IgD-negative memory B cell (primary cell): ENCODE measurements around the gene CLDN16. TPM values are rescaled to one million over a fixed set of nuclear protein-coding genes. Genes with fewer than 3 reads are reported as not detected.

Experiments
- H3K27ac Mint-ChIP-seq, 3 donors: one replicate each; pipeline ENCODE4 v1.8.0; 2020 to 2022; ENCODE audit warnings: mild to moderate bottlenecking in 3 of 3, mixed read lengths in 3 of 3, moderate library complexity in 1 of 3
- H3K27me3 Mint-ChIP-seq: one replicate; pipeline ENCODE4 v1.8.0; 2021; ENCODE audit warnings: mixed read lengths
- H3K36me3 Mint-ChIP-seq: one replicate; pipeline ENCODE4 v1.8.0; 2020; ENCODE audit warnings: mild to moderate bottlenecking, mixed read lengths
- H3K4me1 Mint-ChIP-seq, 3 donors: one replicate each; pipeline ENCODE4 v1.8.0; 2020 to 2022; ENCODE audit warnings: mixed read lengths in 3 of 3, mild to moderate bottlenecking in 1 of 3
- H3K4me3 Mint-ChIP-seq, 4 donors: one replicate each; pipeline ENCODE4 v1.8.0; 2020 to 2022; ENCODE audit warnings: mild to moderate bottlenecking in 4 of 4, mixed read lengths in 4 of 4, moderate library complexity in 3 of 4
- H3K9me3 Mint-ChIP-seq, 3 donors: one replicate each; pipeline ENCODE4 v1.8.0; 2020 to 2021; ENCODE audit warnings: mixed read lengths in 3 of 3, mild to moderate bottlenecking in 1 of 3
- polyA plus RNA-seq: library from polyadenylated mRNA; unstranded; fragments of 300-500 nt; fragmentation: Illumina TruSeq; gene quantifications from one replicate; pipeline ENCODE4 v1.2.3, GENCODE V29; 2021

CLDN16 gene
- polyA plus RNA-seq, 1 donor from 2014 or later = not detected

GRCh38 chr3:190399677-190400076 lies 11.7 kb downstream of the CLDN16 start:
- Mint-ChIP-seq H3K4me1 (no peaks in the 10 kb centered on the region), H3K27me3 (no peaks in the 10 kb centered on the region), H3K36me3 (no peaks in the 10 kb centered on the region), H3K27ac (no peak overlapping the region), H3K9me3 (no peaks in the 10 kb centered on the region), H3K4me3 (no peak overlapping the region)

GRCh38 chr3:190401963-190402362 lies 14.0 kb downstream of the CLDN16 start:
- no peaks in the 10 kb centered on the region for H3K27me3 Mint-ChIP-seq
- no peaks in the 10 kb centered on the region for H3K4me1 Mint-ChIP-seq
- H3K9me3 Mint-ChIP-seq = peaks cover 0 to 1% (median 0%) of the 10 kb centered on the region in 3 donors
- H3K4me3 Mint-ChIP-seq = no peak overlapping the region
- no peak overlapping the region for H3K27ac Mint-ChIP-seq
- H3K36me3 Mint-ChIP-seq = no peaks in the 10 kb centered on the region

- no peaks in the 10 kb centered on the region for H3K27me3 Mint-ChIP-seq
- H3K4me1 Mint-ChIP-seq = no peaks in the 10 kb centered on the region
- no peak overlapping the region for H3K4me3 Mint-ChIP-seq
- no peaks in the 10 kb centered on the region for H3K36me3 Mint-ChIP-seq
- no peak overlapping the region for H3K27ac Mint-ChIP-seq
- peaks cover 0 to 1% (median 0%) of the 10 kb centered on the region in 3 donors for H3K9me3 Mint-ChIP-seq
Observed at GRCh38 chr3:190404715-190405114, 16.8 kb downstream of the CLDN16 start.

GRCh38 chr3:190414297-190414696 lies 26.3 kb downstream of the CLDN16 start:
- Mint-ChIP-seq H3K27me3 (no peaks in the 10 kb centered on the region), H3K4me1 (no peaks in the 10 kb centered on the region), H3K36me3 (peaks cover 3% of the 10 kb centered on the region), H3K9me3 (peaks cover 3 to 13% (median 8%) of the 10 kb centered on the region in 3 donors), H3K27ac (no peak overlapping the region), H3K4me3 (no peak overlapping the region)

- peaks cover 3% of the 10 kb centered on the region for H3K27me3 Mint-ChIP-seq
Observed at GRCh38 chr3:190424108-190424477, 36.1 kb downstream of the CLDN16 start.

GRCh38 chr3:190424478-190425439 lies 36.8 kb downstream of the CLDN16 start:
- peak overlapping the region in 3 of 4 donors; percentile 61 to 89 (median 89) for H3K4me3 Mint-ChIP-seq
- H3K36me3 Mint-ChIP-seq = no peaks in the 10 kb centered on the region
- peaks cover 6% of the 10 kb centered on the region for H3K27me3 Mint-ChIP-seq
- H3K27ac Mint-ChIP-seq = peak overlapping the region; percentile 51 to 95 (median 85)
- H3K9me3 Mint-ChIP-seq = no peaks in the 10 kb centered on the region
- H3K4me1 Mint-ChIP-seq = peaks cover 4 to 9% (median 7%) of the 10 kb centered on the region in 3 donors

More at GRCh38 chr3:190424108-190424477, 36.1 kb downstream of the CLDN16 start:
- H3K4me1 Mint-ChIP-seq = peaks cover 4 to 9% (median 7%) of the 10 kb centered on the region in 3 donors
- no peaks in the 10 kb centered on the region for H3K9me3 Mint-ChIP-seq
- no peak overlapping the region for H3K4me3 Mint-ChIP-seq
- H3K36me3 Mint-ChIP-seq = no peaks in the 10 kb centered on the region
- H3K27ac Mint-ChIP-seq = peak overlapping the region in 2 of 3 donors; percentile 51 to 95

- no peak overlapping the region for H3K27ac Mint-ChIP-seq
- H3K4me3 Mint-ChIP-seq = no peak overlapping the region
- no peaks in the 10 kb centered on the region for H3K36me3 Mint-ChIP-seq
- H3K27me3 Mint-ChIP-seq = peaks cover 6% of the 10 kb centered on the region
- H3K4me1 Mint-ChIP-seq = peaks cover 4 to 9% (median 7%) of the 10 kb centered on the region in 3 donors
- H3K9me3 Mint-ChIP-seq = no peaks in the 10 kb centered on the region
Observed at GRCh38 chr3:190425833-190426232, 37.9 kb downstream of the CLDN16 start.

- H3K27ac Mint-ChIP-seq = no peak overlapping the region
- peaks cover 4 to 9% (median 7%) of the 10 kb centered on the region in 3 donors for H3K4me1 Mint-ChIP-seq
- H3K36me3 Mint-ChIP-seq = no peaks in the 10 kb centered on the region
- H3K4me3 Mint-ChIP-seq = no peak overlapping the region
- no peaks in the 10 kb centered on the region for H3K9me3 Mint-ChIP-seq
- peaks cover 6% of the 10 kb centered on the region for H3K27me3 Mint-ChIP-seq
Observed at GRCh38 chr3:190426806-190427507, 39.0 kb downstream of the CLDN16 start.

- Mint-ChIP-seq H3K27me3 (peaks cover 7% of the 10 kb centered on the region), H3K36me3 (no peaks in the 10 kb centered on the region), H3K4me3 (no peak overlapping the region), H3K9me3 (peaks cover 0 to 2% (median 0%) of the 10 kb centered on the region in 3 donors), H3K4me1 (peaks cover 4% of the 10 kb centered on the region in 3 donors), H3K27ac (no peak overlapping the region)
Observed at GRCh38 chr3:190429681-190430080, 41.7 kb downstream of the CLDN16 start.

GRCh38 chr3:190430906-190431305 lies 42.9 kb downstream of the CLDN16 start:
- H3K27ac Mint-ChIP-seq = no peak overlapping the region
- no peak overlapping the region for H3K4me3 Mint-ChIP-seq

GRCh38 chr3:190432216-190432615 lies 44.3 kb downstream of the CLDN16 start:
- peaks cover 8% of the 10 kb centered on the region for H3K27me3 Mint-ChIP-seq
- H3K4me3 Mint-ChIP-seq = no peak overlapping the region
- H3K4me1 Mint-ChIP-seq = no peaks in the 10 kb centered on the region
- no peak overlapping the region for H3K27ac Mint-ChIP-seq
- H3K36me3 Mint-ChIP-seq = no peaks in the 10 kb centered on the region
- H3K9me3 Mint-ChIP-seq = peaks cover 0 to 5% (median 2%) of the 10 kb centered on the region in 3 donors

More at GRCh38 chr3:190430906-190431305, 42.9 kb downstream of the CLDN16 start:
- H3K27me3 Mint-ChIP-seq = peaks cover 8% of the 10 kb centered on the region
- H3K36me3 Mint-ChIP-seq = no peaks in the 10 kb centered on the region
- H3K4me1 Mint-ChIP-seq = no peaks in the 10 kb centered on the region
- H3K9me3 Mint-ChIP-seq = peaks cover 0 to 2% (median 2%) of the 10 kb centered on the region in 3 donors

GRCh38 chr3:190433626-190434025 lies 45.7 kb downstream of the CLDN16 start:
- H3K9me3 Mint-ChIP-seq = peaks cover 0 to 7% (median 2%) of the 10 kb centered on the region in 3 donors
- H3K27me3 Mint-ChIP-seq = peaks cover 8% of the 10 kb centered on the region
- no peak overlapping the region for H3K4me3 Mint-ChIP-seq
- no peaks in the 10 kb centered on the region for H3K36me3 Mint-ChIP-seq
- H3K4me1 Mint-ChIP-seq = no peaks in the 10 kb centered on the region
- H3K27ac Mint-ChIP-seq = no peak overlapping the region

GRCh38 chr3:190435618-190436017 lies 47.7 kb downstream of the CLDN16 start:
- Mint-ChIP-seq H3K27me3 (peaks cover 6% of the 10 kb centered on the region), H3K36me3 (no peaks in the 10 kb centered on the region), H3K4me3 (no peak overlapping the region), H3K4me1 (no peaks in the 10 kb centered on the region), H3K27ac (no peak overlapping the region), H3K9me3 (peaks cover 0 to 7% (median 2%) of the 10 kb centered on the region in 3 donors)

- Mint-ChIP-seq H3K27ac (no peak overlapping the region), H3K36me3 (no peaks in the 10 kb centered on the region), H3K27me3 (peaks cover 6% of the 10 kb centered on the region), H3K4me1 (no peaks in the 10 kb centered on the region), H3K9me3 (peaks cover 0 to 7% (median 2%) of the 10 kb centered on the region in 3 donors), H3K4me3 (no peak overlapping the region)
Observed at GRCh38 chr3:190436331-190436730, 48.4 kb downstream of the CLDN16 start.

- no peaks in the 10 kb centered on the region for H3K36me3 Mint-ChIP-seq
- H3K4me1 Mint-ChIP-seq = no peaks in the 10 kb centered on the region
- H3K27ac Mint-ChIP-seq = no peak overlapping the region
- H3K9me3 Mint-ChIP-seq = peaks cover 0 to 2% (median 0%) of the 10 kb centered on the region in 3 donors
- peaks cover 4% of the 10 kb centered on the region for H3K27me3 Mint-ChIP-seq
- H3K4me3 Mint-ChIP-seq = no peak overlapping the region
Observed at GRCh38 chr3:190442240-190442639, 54.3 kb downstream of the CLDN16 start.
